Testis (tissue), 2 donors: Measurements from ENCODE around the gene OGFR.

Experiments used
- CTCF ChIP-seq, 3 experiments: fragments of 450-650 bp in 2 of 3; fragments of 200-600 bp in 1 of 3; sonication (generic) in 1 of 3; IDR thresholded peaks; one replicate each; pipeline ENCODE4 v1.5.1; 2016 to 2019; ENCODE audit warnings: antibody characterized with exemption in 3 of 3, mild to moderate bottlenecking in 2 of 3, moderate library complexity in 1 of 3
- POLR2A ChIP-seq: fragments of 450-650 bp; IDR thresholded peaks from one replicate; pipeline ENCODE4 v1.6.1; 2017; ENCODE audit warnings: antibody characterized with exemption, mild to moderate bottlenecking, moderate library complexity

- TF ChIP-seq CTCF (IDR thresholded peaks at IDR 0.05) (no peak), POLR2A (no peak)
Measured at GRCh38 chr20:62792940-62793756, 11.5 kb upstream of the OGFR start.
